HG03175 (cell line): ENCODE measurements around the gene SIGLEC11.
"Not testable (repeated sequence)": the region's sequence is repeated elsewhere in the genome, so short reads cannot be mapped to it uniquely, and the experiment has no call there.

Experiments
- ATAC-seq: cut with Tn5 transposase; IDR thresholded peaks from one replicate; pipeline ENCODE4 v1.9.1; 2021; ENCODE audit warnings: mild to moderate bottlenecking, moderate library complexity; ENCODE audit not compliant: unreplicated experiment

Gene SIGLEC11

DNA sequence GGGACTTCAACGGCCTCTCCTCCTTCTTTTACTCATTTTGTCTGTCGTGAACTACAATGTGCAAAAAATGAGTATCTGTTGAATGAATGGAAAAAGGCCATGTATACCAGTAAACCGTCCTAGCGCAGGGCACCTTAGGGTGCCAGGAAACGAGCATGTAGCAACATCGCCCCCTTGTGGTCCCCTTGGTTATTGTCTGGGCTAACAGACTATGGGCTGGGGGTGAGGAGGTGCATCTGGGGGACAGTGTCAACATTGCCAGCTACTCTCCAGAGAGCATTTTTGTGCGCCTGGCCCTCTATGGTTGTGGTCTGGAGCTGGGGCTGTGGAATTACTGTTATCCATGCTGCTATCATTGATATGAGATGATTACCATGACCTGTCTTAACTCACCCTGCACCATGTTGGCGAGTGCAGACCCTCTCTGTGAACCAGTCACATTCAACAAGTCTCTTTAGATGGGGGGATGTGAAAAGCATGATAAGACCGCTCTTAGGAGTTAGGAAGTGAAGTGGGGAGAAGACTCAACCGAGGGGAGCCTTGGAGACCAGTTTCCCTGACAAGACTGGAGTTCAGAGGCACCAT, 22.8 kb upstream of the SIGLEC11 start:
- no peak for ATAC-seq

DNA sequence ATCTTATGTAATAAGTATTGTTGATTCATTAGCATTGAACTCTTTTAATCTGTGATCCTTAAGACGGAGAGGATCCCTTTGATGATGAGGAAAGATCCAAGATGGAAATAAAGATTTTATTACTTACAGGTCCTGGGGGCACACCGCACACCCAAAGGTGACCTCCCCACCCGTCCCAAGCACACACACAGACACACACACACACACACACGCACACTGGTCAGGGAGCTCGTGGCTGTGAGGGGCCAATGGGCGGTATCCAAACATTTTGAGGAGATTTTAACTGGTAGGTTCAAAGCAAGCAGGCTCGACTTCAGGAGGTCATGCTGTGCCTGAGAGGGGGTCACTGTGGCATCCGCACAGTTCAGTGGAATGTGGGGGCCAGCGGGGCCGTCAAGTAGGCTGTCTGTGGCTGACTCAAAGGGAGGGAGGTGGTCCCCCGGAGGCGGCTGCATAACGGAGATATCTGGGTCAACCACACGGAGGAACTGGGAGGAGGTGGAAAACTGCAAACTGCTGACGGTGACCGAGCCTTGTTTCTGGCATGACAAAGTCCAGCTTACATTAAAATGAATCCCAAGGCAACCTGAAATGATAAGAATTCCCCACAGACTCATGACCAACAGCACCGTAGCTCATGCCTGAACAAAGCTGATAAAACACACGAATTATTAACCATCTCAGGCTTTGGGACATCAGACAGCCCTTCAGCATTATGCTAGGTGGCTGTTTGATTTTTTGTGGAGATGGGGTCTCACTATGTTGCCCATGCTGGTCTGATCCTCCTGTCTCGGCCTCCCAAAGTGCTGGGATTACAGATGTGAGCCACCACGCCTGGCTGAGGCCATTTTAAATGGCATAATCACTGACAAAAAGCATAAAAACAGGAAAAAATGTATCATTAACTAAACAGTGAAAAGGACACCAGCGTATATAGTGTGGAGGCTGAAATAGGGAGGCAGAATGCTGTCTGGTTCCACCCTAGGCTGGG, 20.9 kb upstream of the SIGLEC11 start:
- no peak for ATAC-seq

DNA sequence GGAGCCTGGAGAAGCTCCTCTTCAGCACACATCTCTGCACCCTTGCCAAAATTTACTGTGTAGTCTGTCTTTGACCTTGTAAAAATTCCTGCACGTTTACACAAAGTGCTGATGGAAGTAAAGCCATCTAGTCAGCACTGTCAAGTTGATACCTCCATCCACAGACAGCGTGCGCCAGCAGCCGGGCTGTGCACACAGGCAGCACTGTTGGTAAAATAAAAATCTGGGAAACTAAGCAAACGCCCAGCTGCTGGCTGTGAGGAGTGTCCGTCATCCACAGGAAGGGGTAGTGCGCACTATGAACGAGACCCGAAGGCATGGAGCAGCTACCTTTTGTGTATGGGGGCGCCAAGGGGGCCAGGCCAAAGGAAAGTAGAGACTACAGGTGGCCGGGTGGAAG, 17.4 kb upstream of the SIGLEC11 start:
- no peak for ATAC-seq

DNA sequence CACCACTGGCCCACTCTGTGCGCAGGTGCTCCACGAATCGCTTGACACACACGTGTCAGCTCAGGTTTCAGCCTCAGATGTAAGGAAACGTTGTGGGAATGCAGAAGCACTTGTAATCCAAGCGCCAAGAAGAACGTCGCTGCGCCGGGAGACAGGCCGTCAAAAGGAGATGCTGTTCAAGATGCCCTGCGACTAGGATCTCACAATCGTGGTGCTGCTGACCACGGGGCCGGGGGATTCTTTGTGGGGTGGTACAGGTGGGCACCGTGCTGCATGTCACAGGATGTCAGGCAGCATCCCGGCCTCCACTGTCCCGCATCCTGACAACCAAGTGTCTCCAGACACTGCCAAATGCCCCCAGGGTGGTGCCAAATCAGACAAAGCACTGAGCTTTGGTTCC, 16.9 kb upstream of the SIGLEC11 start:
- ATAC-seq = no peak

DNA sequence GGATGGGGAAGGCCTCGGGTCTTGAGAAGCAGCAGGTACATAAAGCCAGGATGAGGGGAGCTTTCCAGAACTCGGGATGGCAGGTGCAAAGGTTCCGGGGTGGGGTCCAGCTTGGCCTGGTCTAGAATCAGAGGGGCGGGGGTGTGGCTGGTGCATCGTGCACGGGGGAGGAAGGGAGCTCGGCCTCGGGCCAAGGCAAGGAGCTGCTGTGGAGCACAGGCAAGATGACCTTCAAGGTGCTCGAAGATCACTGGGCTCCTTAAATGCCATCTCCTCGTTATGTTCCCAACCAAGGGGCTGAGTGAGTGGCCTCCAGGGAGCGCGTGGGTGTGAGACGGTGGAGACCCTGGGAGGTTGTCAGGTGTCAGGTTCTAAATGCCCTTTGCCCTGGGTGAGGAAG, 16.1 kb upstream of the SIGLEC11 start:
- ATAC-seq = no peak

DNA sequence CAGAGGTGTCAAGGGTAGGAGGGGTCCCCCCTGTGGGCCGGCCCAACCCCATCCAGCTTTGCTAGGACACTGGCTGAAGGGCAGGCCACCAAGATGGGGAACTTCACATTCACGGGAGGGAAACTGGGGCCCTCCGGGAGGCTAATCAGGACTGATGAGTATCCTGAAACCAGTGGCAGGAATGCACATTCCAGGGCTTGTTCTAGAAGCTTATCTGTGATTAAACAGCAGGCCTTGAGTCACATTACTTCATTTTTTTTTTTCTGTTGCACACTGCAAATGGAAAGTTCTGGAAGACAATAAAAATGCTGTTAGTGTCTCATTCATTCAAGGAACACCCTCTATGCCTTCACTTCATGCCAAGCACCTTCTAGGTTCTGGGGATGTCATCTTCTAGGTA, 15.5 kb upstream of the SIGLEC11 start:
- no peak for ATAC-seq

DNA sequence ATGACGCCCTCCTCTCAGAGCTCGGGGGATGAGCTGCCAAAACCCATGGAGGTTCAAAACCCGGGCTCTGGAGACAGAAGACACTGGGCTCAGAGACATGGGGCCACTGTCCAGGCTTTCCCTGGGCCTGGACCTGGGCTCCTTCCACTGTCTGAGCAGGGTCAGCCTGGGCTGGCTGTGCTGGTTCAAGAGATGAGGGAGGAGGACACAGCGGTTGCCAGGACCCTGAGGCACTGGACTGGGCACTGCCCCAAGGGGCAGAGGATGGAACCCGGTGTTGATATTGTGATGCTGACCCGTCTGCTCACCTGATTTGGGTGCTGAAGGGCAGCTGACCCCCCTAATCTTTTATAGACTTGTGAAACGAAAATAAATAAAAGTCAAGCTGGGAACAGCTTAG, 14.1 kb upstream of the SIGLEC11 start:
- ATAC-seq = no peak

DNA sequence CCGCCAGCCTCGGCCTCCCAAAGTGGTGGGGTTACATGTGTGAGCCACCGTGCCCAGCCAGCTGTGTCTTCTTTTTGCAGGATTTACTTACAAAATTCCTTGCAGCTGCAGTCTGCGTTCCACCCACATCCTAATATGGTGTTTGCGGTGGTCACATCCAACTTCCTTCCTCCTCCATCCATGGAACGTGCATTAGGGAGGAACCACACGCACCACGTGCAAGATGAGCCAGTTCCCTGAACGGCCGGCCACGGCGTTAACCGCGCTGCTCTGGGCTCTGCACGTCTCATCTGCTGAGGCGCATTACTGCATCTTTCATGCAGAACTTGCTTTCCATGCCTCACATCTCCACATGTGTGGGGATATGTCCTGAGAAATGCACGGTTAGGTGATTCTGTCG, 13.0 kb upstream of the SIGLEC11 start:
- ATAC-seq = no peak

DNA sequence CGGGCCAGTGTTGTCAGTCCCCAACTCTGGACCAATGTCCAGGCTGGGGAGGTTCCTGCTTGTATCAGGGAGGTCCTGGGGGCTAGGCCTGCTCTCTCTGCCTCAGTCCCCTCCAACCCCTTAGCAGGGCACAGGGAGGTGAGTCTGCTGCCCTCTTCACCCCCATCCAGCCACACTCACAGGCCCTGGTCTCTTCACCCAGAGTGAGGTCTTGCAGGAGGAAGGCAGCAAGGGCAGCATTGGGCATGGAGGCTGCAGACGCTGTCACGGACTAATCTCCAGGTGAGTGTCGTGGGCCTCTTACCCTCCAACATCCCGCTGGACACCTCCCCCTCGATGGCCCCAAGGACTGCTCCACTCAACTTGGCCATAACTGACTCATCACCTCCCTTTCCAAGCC, 11.9 kb upstream of the SIGLEC11 start:
- no peak for ATAC-seq

DNA sequence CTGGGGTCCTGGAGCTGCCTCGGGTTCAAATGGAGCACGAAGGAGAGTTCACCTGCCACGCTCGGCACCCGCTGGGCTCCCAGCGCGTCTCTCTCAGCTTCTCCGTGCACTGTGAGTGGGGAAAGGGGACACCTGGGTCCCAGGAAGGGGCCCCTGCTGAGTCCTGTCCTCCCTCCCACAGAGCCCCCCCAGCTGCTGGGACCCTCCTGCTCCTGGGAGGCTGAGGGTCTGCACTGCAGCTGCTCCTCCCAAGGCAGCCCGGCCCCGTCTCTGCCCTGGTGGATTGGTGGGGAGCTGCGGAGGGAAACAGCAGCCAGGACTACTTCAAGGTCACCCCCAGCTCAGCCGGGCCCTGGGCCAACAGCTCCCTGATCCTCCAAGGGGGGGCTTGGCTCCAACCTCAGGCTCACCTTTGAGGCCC, 11.0 kb upstream of the SIGLEC11 start:
- ATAC-seq = no peak

DNA sequence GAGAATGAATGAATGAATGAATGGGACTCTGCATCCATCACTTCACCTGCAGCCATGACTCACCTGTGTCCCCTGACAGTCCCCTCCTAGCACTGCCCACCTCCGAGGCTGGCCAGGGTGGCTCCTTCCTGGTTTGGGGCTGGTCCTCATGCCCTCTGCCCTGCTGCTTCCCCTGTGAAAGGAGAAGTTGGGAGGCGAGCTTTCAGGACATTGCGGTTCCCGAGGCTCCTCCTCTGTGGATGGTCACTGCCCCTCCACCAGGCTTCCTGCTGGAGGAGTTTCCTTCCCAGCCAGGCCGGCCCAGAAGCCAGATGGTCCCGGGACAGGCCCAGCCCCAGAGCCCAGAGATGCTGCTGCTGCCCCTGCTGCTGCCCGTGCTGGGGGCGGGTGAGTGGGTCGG, 8.4 kb upstream of the SIGLEC11 start:
- not testable (repeated sequence) for ATAC-seq

DNA sequence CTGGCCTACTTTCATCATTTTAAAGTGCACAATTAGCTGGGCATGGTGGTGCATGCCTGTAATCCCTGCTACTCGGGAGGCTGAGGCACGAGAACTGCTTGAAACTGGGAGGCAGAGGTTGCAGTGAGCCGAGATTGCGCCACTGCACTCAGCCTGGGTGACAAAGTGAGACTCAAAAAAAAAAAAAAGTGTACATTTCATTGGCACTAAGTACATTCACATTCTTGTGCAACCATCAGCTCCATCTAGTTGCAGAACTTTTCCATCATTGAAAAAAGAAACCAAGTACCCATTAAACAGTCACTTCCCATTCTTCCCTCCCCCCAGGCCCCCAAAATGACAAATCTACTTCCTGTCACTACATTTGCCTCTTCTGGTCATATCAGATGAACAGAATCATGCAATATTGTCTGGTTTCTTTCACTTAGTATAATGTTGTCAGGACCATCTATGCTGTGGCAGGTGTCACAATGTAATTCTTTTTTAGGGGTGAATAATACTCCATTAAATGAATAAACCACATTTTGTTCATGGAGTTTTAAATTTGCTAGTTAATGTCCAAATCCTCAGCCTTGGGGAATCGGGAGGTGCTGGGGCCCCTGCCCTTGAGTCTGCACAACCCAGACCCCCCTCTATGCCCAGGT, 7.4 kb upstream of the SIGLEC11 start:
- no peak for ATAC-seq

DNA sequence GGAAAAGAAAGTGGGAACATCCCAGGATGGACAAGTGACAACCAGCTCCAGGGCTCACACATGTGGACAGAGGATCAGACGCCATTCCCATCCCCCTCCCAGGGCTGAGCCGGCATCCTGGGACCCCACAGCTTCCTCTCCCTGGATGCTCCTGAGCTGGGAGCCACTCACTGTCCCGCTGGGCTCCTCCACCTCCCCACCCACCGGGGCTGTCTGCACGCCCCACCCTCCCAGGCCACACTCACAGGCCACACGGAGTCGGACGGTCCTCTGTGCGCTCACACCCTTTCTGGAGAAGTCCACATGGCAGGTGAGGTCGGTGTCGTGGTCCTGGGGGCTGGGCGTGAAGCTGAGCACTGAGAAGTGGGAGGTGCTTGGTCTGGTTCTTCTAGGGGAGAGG, 1.1 kb downstream of the SIGLEC11 start:
- not testable (repeated sequence) for ATAC-seq

DNA sequence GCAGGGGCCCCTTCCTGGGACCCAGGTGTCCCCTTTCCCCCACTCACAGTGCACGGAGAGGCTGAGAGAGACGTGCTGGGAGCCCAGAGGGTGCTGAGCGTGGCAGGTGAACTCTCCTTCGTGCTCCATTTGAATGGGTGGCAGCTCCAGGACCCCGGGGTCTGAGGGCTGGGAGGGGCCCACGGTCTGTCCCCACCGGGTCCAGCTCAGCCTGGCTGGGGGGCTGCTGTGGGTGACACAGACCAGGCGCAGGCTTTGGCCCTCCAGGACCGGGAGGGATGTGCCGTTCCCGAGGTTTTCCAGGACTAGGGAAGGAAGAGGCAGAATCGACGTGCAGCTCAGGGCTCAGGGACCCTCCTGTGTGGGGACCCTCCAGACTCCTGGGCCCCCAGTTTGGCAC, 2.4 kb downstream of the SIGLEC11 start:
- ATAC-seq = not testable (repeated sequence)

DNA sequence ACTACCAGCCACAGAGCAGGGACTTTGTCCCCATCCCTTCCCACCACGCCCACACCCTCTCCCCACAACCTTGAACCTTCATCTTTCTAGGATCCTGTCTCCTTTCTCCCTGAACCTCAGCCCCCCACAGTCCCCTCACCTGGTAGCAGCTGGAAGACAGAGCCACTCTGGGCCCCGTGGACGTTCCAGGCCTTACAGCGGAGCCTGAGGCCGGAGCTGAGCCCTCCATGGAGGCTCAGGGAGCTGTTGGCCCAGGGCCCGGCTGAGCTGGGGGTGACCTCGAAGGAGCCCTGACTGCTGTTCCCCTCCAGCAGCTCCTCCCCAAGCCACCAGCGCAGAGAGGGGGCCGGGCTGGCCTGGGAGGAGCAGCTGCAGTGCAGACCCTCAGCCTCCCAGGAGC, 2.8 kb downstream of the SIGLEC11 start:
- not testable (repeated sequence) for ATAC-seq

DNA sequence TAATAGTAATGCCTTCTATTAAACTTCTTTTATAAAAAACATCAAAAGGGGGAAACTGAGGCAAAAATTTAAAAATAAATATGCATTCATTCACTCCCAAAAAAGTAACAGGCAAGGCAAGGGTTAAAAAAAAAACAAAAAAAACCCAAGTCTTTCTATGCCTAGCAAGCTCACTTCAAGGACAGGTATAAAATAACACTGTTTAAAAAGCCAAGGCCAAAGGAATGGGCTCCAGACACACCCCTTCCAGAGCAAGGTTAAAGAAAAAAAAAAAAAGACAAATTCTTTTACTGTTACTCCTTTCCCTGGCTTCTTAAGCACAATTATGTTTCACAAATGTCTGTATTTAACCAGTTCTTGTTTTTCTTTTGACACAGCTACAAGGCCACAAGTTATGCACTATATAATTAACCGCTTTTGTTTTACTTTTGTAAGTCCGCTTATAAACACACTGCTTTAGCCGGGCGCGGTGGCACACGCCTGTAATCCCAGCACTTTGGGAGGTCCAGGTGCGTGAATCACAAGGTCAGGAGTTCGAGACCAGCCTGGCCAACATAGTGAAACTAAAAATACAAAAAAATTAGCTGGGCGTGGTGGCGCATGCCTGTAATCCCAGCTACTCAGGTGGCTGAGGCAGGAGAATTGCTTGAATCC, 3.6 kb downstream of the SIGLEC11 start:
- no peak for ATAC-seq

DNA sequence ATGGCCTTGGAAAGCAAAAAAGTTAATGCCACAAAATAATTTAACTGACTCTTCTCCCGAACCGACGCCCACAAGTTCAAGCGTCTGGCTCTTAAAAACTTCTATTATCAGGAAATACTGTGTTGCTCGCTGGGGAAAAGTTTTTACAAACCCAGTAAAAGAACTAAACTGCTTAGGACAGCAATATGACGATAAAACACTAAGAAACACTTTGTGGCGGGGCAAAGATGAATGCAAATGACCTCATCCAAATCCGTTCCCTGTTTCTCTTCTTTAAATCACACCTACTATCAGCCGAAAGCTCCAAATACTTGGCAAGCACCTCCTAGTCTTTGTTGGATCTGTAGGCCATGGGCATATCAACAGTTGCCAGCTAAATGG, 4.9 kb downstream of the SIGLEC11 start:
- ATAC-seq = no peak

DNA sequence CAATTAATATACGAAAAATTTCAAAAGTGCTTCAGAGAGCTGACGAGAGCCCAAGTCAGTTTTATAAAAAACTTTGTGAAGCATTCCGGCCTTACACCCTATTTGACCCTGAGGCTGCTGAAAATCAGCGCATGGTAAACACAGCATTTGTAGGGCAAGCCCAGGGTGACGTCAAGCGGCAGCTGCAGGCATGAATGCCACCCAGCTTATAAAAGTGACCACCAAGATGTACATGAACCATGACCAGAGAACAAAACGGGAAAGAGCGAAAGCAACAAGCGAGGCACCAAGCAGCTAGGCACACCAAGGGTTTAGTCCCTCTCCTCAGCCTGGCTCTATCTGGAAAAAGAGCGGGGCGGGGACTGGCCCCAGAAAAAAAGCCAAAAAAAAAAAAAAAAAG, 6.0 kb downstream of the SIGLEC11 start:
- ATAC-seq = no peak

DNA sequence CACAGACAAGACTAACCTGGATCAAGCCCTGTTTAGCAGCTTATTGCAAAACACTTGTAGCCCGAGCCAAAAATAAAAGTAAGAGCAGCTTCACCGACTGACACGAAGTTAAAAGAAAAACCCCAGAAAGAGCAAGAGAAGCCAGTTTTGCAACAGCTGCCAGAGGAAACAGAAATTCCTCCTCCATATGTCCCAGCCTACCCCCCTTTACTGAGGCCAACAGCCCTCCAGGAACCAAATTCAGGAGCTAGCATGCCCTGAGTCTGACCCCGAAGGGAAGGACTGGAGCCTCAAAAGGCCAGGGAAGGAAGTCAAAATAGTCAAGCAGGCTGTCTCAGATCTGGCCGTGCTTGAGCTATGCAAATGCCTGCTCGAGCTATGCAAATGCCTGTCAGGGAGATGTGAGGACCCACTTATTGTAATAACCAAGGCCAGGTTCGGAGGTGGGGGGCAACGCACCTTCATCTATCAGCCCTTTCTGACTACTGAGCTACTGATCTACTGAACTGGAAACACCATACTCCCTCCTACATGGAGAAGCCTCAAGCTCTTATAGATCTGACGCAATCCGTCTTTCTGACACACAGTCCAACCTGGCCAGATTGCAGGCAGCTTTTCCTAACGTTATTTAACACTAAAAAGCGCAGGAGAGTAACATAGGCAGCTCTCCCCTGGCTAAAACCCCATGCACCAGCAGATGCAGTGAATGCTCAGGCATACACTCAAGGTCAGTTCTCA, 6.7 kb downstream of the SIGLEC11 start:
- no peak for ATAC-seq

DNA sequence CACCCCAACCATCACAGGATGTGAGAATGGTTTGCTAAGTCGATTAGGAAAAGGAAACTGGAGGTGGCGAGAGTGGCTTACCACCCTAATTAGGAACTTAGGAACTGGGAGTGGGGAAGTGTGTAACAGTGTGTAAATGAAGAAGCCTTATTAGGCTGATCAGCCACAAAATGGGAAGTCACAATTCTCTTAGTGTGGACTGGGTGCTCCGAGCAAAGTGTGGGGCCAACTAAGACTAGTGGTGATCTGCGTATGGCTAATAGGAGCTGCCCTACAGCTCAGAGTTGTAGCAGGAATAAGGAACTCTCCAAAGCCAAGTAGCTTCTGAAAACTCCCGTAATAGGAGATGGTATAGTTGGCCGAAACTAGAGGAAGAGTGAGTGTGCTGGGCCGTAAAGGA, 7.6 kb downstream of the SIGLEC11 start:
- no peak for ATAC-seq

DNA sequence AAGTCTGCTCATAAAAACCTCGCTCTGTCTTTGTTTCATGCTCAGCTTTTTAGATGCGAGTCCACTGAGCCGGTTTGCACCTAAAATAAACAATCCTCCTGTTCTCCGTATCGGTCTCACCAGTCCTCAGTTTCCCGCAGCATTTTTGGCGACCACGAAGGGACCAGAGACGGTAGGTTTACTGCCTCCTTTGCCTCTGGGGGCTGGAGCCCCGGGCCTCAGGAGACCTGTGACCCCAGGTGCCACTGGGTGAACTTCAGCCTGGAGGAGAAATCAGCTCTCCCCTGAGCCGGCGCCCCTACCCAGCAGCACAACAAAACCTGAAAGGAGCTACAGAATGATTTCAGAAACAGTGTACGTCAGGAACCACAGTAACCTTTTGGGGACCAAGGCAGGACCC, 8.1 kb downstream of the SIGLEC11 start:
- ATAC-seq = no peak
